Panc1 (cell line): ENCODE data around the gene ITPKC. TPM values are rescaled to one million over a fixed set of nuclear protein-coding genes. Genes with fewer than 3 reads are reported as not detected.

ENCODE experiments used
- ATAC-seq: fragments of 200-7000 bp; cut with Tn5 transposase; 2 replicates; pipeline ENCODE4 v1.9.1; 2020; ENCODE audit warnings: mild to moderate bottlenecking, moderate library complexity
- BruUV-seq: library from RNA; stranded (reverse); fragments of 400-500 nt; replicated peaks from 2 replicates; lab custom pipeline; 2021; lab: Mats Ljungman, UMichigan
- CTCF ChIA-PET: fragments of 300-600 bp; sonication (Branson Sonifier 250); formaldehyde crosslinking; loops from one replicate; lab custom pipeline; 2022; ENCODE audit warnings: antibody characterized with exemption; lab: Charles Lee
- POLR2A ChIA-PET: fragments of 300-600 bp; sonication (Branson Sonifier 250); formaldehyde crosslinking; loops from one replicate; lab custom pipeline; 2022; ENCODE audit warnings: antibody characterized with exemption; lab: Charles Lee
- DNase-seq: peaks from one replicate; pipeline ENCODE4 v3.0.0-alpha.2; 2010; ENCODE audit warnings: low read depth, low spot score
- H3K27ac ChIP-seq: 2 replicates; pipeline ENCODE4 v1.5.1; 2011; ENCODE audit warnings: mild to moderate bottlenecking, low read length, inconsistent platforms
- H3K27me3 ChIP-seq: fragments of 200-500 bp; sonication (Bioruptor generic); 2 replicates; pipeline ENCODE4 v1.6.0; 2014; ENCODE audit warnings: low read length, inconsistent platforms; ENCODE audit not compliant: control insufficient read depth, insufficient read depth
- H3K36me3 ChIP-seq: fragments of 200-500 bp; sonication (Bioruptor generic); 2 replicates; pipeline ENCODE4 v1.5.1; 2014; ENCODE audit warnings: inconsistent platforms, mild to moderate bottlenecking, low read length, moderate library complexity; ENCODE audit not compliant: control insufficient read depth, insufficient read depth
- H3K4me1 ChIP-seq: 2 replicates; pipeline ENCODE4 v1.5.1; 2011; ENCODE audit warnings: inconsistent platforms, mild to moderate bottlenecking, low read length, moderate library complexity; ENCODE audit not compliant: control insufficient read depth, insufficient read depth
- H3K4me3 ChIP-seq, 2 experiments: 2 replicates each; pipeline ENCODE4 v1.5.1; 2011 to 2012; ENCODE audit warnings: low read depth in 2 of 2, low read length in 2 of 2, mild to moderate bottlenecking in 2 of 2, inconsistent platforms in 1 of 2, moderate library complexity in 1 of 2
- H3K9me3 ChIP-seq: fragments of 200-500 bp; sonication (Bioruptor generic); 2 replicates; pipeline ENCODE4 v1.5.1; 2014; ENCODE audit warnings: low read depth, mild to moderate bottlenecking, inconsistent platforms, low read length, moderate library complexity; ENCODE audit not compliant: control insufficient read depth, insufficient read depth
- CTCF ChIP-seq: fragments of 450-650 bp; IDR thresholded peaks from 2 replicates; pipeline ENCODE4 v1.5.1; 2017; ENCODE audit warnings: mild to moderate bottlenecking
- POLR2AphosphoS5 ChIP-seq: IDR thresholded peaks from 2 replicates; pipeline ENCODE4 v1.6.1; 2012; ENCODE audit warnings: mild to moderate bottlenecking, low read depth, low read length, moderate library complexity
- REST ChIP-seq, 2 experiments: IDR thresholded peaks; 2 replicates each; pipeline ENCODE4 v1.6.1; 2011 to 2012; ENCODE audit warnings: low read depth in 2 of 2, control low read depth in 1 of 2, low read length in 1 of 2, mild to moderate bottlenecking in 1 of 2, moderate library complexity in 1 of 2; ENCODE audit not compliant: insufficient read depth in 1 of 2
- SIN3A ChIP-seq: IDR thresholded peaks from 2 replicates; pipeline ENCODE4 v1.6.1; 2012; ENCODE audit warnings: low read depth, mild to moderate bottlenecking, low read length, moderate library complexity, borderline replicate concordance; ENCODE audit not compliant: insufficient read depth
- TCF7L2 ChIP-seq: IDR thresholded peaks from 2 replicates; pipeline ENCODE4 v1.6.1; 2011; ENCODE audit warnings: mild to moderate bottlenecking, low read depth, low read length, inconsistent platforms
- in situ Hi-C: cut with HindIII; loops from 2 replicates; pipeline ENCODE4 v1.10.0; 2016; ENCODE audit warnings: low sequenced_read_pairs, low pct_unique_long_range_greater_than_20kb
- intact Hi-C: fragments of 100-400 bp; cut with micrococcal nuclease; formaldehyde crosslinking; loops from one replicate; pipeline ENCODE4 v1.10.0; 2022; ENCODE audit not compliant: unreplicated experiment
- total RNA-seq: library from RNA; stranded (reverse); gene quantifications from one replicate; pipeline ENCODE4 v1.2.1, GENCODE V29; 2021; ENCODE audit not compliant: unreplicated experiment

Gene ITPKC
- total RNA-seq, 1 experiment from 2014 or later, result 7.2 TPM

- ATAC-seq, result no peak
- no peak for TF ChIP-seq TCF7L2
- TF ChIP-seq REST (IDR thresholded peaks at IDR 0.05; ENCODE audit: insufficient read depth in 1 of 2, low read depth in 2 of 2, low read length in 1 of 2), result no peak
- no peak for TF ChIP-seq POLR2AphosphoS5
- TF ChIP-seq SIN3A, result no peak
- no peak for TF ChIP-seq CTCF
- in situ Hi-C loops (no loop called here), intact Hi-C loops (no loop called here)
- peaks cover 6% of the 10 kb centered on the region; the same call in 1 of the 2 replicates for H3K4me1 ChIP-seq
- ChIA-PET CTCF (no interaction called here), POLR2A (no interaction called here)
- no TSS peak for BruUV-seq
- H3K27me3 ChIP-seq, result no peaks in the 10 kb centered on the region
- H3K4me3 ChIP-seq, result no peak within 1 kb of the TSS
- no peaks in the 10 kb centered on the region for H3K36me3 ChIP-seq
- H3K9me3 ChIP-seq, result no peaks in the 10 kb centered on the region
- no peak for DNase-seq
- H3K27ac ChIP-seq, result no peak within 1 kb of the TSS
These were observed 58.2 kb downstream of the ITPKC start, which contains the start of gene MIA for GRCh38 chr19:40774916-40775631. MIA (plus strand) TSS chr19:40775521; CDS start chr19:40775543, 22 bp downstream.

GRCh38 chr19:40775632-40776022 lies 58.7 kb downstream of the ITPKC start:
- ChIA-PET POLR2A (no interaction called here), CTCF (no interaction called here)
- intact Hi-C loops, result no loop called here
- DNase-seq (no peak), ATAC-seq (no peak)
- Histone ChIP-seq H3K27me3 (no peaks in the 10 kb centered on the region), H3K36me3 (no peaks in the 10 kb centered on the region), H3K27ac (no peak overlapping the region), H3K4me1 (peaks cover 6% of the 10 kb centered on the region; the same call in 1 of the 2 replicates), H3K9me3 (no peaks in the 10 kb centered on the region), H3K4me3 (no peak overlapping the region)
- in situ Hi-C loops, result no loop called here
- TF ChIP-seq REST (IDR thresholded peaks at IDR 0.05; ENCODE audit: insufficient read depth in 1 of 2, low read depth in 2 of 2, low read length in 1 of 2), result no peak
- TF ChIP-seq POLR2AphosphoS5, result no peak
- TF ChIP-seq SIN3A, result no peak
- TF ChIP-seq CTCF, result no peak
- TF ChIP-seq TCF7L2, result no peak
- no TSS peak for BruUV-seq
